ENCODE measurements around the gene TLNRD1. TPM values are rescaled to one million over a fixed set of nuclear protein-coding genes. Genes with fewer than 3 reads are reported as not detected.

TLNRD1 gene
- total RNA-seq, 1 experiment from 2014 or later: 22.5 TPM

DNA sequence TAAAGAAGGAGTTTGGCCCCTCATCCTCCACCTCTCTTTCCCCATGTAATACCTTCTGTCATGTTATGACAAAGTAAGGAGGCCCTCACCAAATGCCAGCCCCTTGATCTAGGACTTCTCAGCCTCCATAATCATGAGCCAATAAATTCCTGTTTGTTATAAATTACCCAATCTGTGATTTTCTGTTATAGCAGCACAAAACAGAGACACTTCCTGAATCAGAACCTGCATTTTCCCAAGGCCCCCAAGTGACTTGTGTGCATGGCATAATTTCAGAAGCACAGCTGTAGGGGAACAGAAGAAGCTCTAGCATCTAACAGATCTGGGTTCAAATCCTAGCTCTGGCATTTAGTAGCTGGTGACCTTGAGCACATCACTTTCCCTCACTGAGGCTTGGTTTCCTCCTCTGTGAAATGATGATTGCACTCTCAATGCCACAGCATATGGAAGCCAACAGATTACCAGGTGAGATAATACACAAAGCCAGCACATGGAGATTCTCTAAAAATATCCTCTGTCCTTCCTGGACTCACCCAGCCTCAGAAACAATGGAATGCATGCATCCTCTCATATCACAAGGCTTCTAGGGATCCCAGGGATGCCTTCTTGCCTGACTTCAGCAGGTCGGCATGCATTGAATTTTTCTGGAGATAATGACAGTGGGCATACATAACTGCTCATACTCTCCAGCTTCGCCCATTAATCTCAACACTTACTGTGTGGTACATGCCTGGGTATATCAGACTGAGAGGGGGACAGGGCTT lies 26.3 kb downstream of the TLNRD1 start:
- DNase-seq (ENCODE audit: low read depth, low spot score) (no peak), ATAC-seq (no peak)
- ChIA-PET RAD21 (ENCODE audit: low non-redundant PET in 1 of 2, low total read pairs in 2 of 2, uncharacterized antibody in 2 of 2, unreplicated experiment in 2 of 2) (no interaction called here), POLR2A (no interaction called here), CTCF (no interaction called here)
- intact Hi-C loops (cut with micrococcal nuclease): no loop called here
- no peaks in the 10 kb centered on the region for H3K79me2 ChIP-seq (ENCODE audit: insufficient read depth, low read length)
- no TSS peak for BruUV-seq (replicated peaks)
- no peak overlapping the region for H2AFZ ChIP-seq (ENCODE audit: low read depth, low read length, poor library complexity, severe bottlenecking)
- TF ChIP-seq YY1 (IDR thresholded peaks at IDR 0.05; ENCODE audit: extremely low read depth, insufficient replicate concordance, low read depth, low read length): no peak
- TF ChIP-seq RAD21 (IDR thresholded peaks at IDR 0.05; ENCODE audit: low read depth): no peak
- no peak for TF ChIP-seq JUND (IDR thresholded peaks at IDR 0.05)
- TF ChIP-seq SP1 (IDR thresholded peaks at IDR 0.05; ENCODE audit: low read depth): no peak
- TF ChIP-seq CTCF (IDR thresholded peaks at IDR 0.05 in 2 of 3, conservative IDR thresholded peaks at IDR 0.05 in 1 of 3; ENCODE audit: borderline replicate concordance in 1 of 3, insufficient read depth in 1 of 3, low read depth in 2 of 3, low read length in 2 of 3): no peak
- no peak for TF ChIP-seq EZH2phosphoT487 (IDR thresholded peaks at IDR 0.05; ENCODE audit: borderline replicate concordance)
- TF ChIP-seq ZFX (IDR thresholded peaks at IDR 0.05): no peak
- no peak for TF ChIP-seq SRF (IDR thresholded peaks at IDR 0.05; ENCODE audit: low read depth)
- TF ChIP-seq TCF7L2 (IDR thresholded peaks at IDR 0.05; ENCODE audit: borderline replicate concordance, extremely low read depth, insufficient read depth, insufficient read length): no peak
- TF ChIP-seq ZNF274 (IDR thresholded peaks at IDR 0.05; ENCODE audit: low read depth, low read length): no peak
- TF ChIP-seq CEBPB (IDR thresholded peaks at IDR 0.05; ENCODE audit: low read depth): no peak
- no peak for TF ChIP-seq POLR2A (IDR thresholded peaks at IDR 0.05; ENCODE audit: borderline replicate concordance, extremely low read depth, insufficient read depth, insufficient read length)
- TF ChIP-seq, protein P1, sequence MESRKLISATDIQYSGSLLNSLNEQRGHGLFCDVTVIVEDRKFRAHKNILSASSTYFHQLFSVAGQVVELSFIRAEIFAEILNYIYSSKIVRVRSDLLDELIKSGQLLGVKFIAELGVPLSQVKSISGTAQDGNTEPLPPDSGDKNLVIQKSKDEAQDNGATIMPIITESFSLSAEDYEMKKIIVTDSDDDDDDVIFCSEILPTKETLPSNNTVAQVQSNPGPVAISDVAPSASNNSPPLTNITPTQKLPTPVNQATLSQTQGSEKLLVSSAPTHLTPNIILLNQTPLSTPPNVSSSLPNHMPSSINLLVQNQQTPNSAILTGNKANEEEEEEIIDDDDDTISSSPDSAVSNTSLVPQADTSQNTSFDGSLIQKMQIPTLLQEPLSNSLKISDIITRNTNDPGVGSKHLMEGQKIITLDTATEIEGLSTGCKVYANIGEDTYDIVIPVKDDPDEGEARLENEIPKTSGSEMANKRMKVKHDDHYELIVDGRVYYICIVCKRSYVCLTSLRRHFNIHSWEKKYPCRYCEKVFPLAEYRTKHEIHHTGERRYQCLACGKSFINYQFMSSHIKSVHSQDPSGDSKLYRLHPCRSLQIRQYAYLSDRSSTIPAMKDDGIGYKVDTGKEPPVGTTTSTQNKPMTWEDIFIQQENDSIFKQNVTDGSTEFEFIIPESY (IDR thresholded peaks at IDR 0.05; ENCODE audit: extremely low read depth, insufficient replicate concordance, low read length): no peak
- TF ChIP-seq ELF1 (IDR thresholded peaks at IDR 0.05; ENCODE audit: borderline replicate concordance, low read depth): no peak
- TF ChIP-seq FOSL1 (IDR thresholded peaks at IDR 0.05; ENCODE audit: low read depth): no peak
- TF ChIP-seq CBX3 (IDR thresholded peaks at IDR 0.05; ENCODE audit: low read depth): no peak
- no peak for TF ChIP-seq POLR2AphosphoS5 (IDR thresholded peaks at IDR 0.05; ENCODE audit: low read depth, low read length)
- H3K27ac ChIP-seq (ENCODE audit: low read depth, low read length): no peak overlapping the region
- no peaks in the 10 kb centered on the region for H4K20me1 ChIP-seq (ENCODE audit: insufficient read depth)
- H3K9ac ChIP-seq (ENCODE audit: low read length): no peak overlapping the region
- no peaks in the 10 kb centered on the region for H3K27me3 ChIP-seq (ENCODE audit: insufficient read depth, low read length)
- H3K9me3 ChIP-seq (ENCODE audit: control insufficient read depth in 1 of 2, insufficient read depth in 1 of 2, low read depth in 1 of 2, low read length in 2 of 2): peaks cover 0 to 9% of the 10 kb centered on the region in 2 experiments; a peak in 1 of 4 replicates
- H3K9me2 ChIP-seq (ENCODE audit: insufficient read depth): 0 out of 2 replicates have a peak, but pooled peaks cover 2% of the 10 kb centered on the region
- H3K4me2 ChIP-seq (ENCODE audit: low read length): no peak overlapping the region
- H3K4me3 ChIP-seq (replicated peaks in 1 of 2; ENCODE audit: low read depth in 1 of 2, low read length in 2 of 2): no peak overlapping the region
- peaks cover 0 to 6% of the 10 kb centered on the region in 2 experiments; a peak in 1 of 4 replicates for H3K4me1 ChIP-seq (ENCODE audit: control insufficient read depth in 1 of 2, insufficient read depth in 2 of 2, low read length in 2 of 2)
- H3K36me3 ChIP-seq (ENCODE audit: control insufficient read depth in 1 of 2, insufficient read depth in 2 of 2, low read length in 2 of 2): no peaks in the 10 kb centered on the region

Data from HCT116 (cell line).